DMS153 (cell line): ENCODE measurements around the gene TUBGCP3.

Source experiments
- DNase-seq: peaks from one replicate; lab custom pipeline; 2025; lab: John Stamatoyannopoulos, UW

The TUBGCP3 gene

DNA sequence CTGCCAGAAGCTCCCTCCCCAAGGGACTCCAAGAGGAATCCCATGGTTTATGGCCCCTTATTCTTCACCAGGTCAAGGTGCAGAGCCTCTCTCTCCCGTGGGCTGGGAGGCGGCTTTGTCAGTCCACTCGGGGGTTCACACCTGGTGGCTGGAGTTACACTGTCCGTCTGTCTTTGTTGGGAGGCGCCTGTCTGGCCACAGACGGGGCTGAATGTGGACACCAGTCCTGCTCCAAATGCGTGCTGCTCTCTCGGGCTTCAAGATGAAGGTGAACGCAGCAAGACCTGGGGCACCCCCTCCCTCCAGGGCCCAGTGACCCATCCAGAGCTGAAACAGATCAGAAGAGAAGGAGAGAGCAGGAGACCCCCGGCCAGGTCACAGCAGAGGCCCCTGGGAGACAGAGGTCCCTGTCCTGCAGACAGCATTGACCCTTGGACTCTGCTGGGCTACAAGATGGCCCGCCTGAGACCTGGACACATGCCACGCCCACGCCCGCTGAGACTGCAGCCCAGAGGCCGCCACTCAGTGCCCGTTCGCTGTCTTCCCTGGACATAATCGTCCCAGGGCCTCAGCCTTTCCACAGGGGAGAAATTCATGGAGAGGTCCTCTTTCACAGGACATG lies 29.9 kb upstream of the TUBGCP3 start:
- DNase-seq = no peak

- peak; percentile 46 for DNase-seq
Measured at GRCh38 chr13:112616586-112617362, 28.8 kb upstream of the TUBGCP3 start.

- no peak for DNase-seq
Measured at GRCh38 chr13:112615391-112615790, 27.4 kb upstream of the TUBGCP3 start.

- no peak for DNase-seq
Measured at GRCh38 chr13:112614835-112615234, 26.9 kb upstream of the TUBGCP3 start.

- no peak for DNase-seq
Measured at GRCh38 chr13:112608212-112608611, 20.3 kb upstream of the TUBGCP3 start.

DNA sequence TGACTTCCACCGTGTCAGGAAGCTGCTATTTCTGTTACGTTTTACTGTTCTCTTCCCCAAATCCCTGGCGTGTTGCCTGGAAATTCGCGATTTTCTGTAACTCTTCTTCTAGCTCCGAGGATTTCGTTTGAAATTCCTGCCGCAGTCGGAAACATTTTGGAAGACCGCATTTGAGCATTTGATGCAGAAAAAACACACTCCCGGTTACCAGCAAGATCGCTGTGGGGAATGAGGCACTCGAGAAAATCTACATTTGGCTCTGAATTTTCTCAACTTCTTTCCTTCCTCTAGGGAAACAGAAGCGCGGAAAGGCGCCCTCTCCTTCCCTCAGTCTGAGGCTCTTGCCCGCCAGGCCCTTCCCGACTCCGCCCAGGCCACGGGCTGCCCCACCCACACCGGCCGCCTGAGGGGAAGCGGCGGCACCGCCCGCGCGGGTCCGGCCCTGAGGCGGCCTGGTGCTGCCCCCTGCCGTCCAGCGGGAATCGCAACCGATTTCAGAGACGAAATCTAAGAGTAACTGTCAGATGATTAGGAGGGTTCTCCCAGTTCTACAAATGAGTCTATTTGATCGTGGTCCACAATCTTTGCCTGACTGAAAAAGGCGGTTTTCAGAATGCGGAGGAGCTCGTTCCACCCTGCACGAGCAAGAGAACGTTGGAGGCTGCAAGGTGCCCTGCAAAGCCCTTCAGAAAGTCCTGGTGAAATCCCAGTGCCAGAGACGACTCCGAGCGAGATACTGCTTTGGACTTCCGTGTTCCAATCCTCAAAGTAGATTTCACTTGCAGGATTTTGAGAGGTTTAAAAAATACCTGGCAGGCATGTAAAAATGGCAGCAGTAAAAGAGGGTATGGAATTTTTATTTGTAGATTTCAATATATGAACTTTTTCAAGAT lies 18.4 kb upstream of the TUBGCP3 start:
- DNase-seq = peak; percentile 77

- no peak for DNase-seq
Measured at GRCh38 chr13:112605531-112605990, 17.6 kb upstream of the TUBGCP3 start.

- DNase-seq = no peak
Measured at GRCh38 chr13:112603641-112604225, 15.8 kb upstream of the TUBGCP3 start.

GRCh38 chr13:112602189-112602588 lies 14.2 kb upstream of the TUBGCP3 start:
- no peak for DNase-seq

- DNase-seq = no peak
Measured at GRCh38 chr13:112601371-112601770, 13.4 kb upstream of the TUBGCP3 start.

DNA sequence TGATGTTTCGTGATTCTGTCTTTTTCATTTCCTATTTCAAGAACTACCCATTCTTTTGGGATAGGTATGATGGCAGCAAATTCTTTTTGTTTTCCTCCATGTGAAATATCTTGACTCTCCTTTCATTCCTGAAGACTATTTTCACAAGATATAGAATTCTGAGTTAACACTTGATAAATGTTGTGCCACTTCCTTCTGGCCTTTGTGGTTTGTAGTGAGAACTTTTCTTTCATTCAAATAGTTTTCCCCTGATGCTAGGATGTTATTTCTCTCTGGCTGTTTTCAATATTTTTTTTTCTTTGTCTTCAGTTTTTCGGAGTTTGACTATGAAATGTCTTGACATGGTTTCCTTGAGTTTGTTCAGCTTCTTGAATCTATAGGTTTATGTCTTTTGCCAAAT lies 8.3 kb upstream of the TUBGCP3 start:
- no peak for DNase-seq

DNA sequence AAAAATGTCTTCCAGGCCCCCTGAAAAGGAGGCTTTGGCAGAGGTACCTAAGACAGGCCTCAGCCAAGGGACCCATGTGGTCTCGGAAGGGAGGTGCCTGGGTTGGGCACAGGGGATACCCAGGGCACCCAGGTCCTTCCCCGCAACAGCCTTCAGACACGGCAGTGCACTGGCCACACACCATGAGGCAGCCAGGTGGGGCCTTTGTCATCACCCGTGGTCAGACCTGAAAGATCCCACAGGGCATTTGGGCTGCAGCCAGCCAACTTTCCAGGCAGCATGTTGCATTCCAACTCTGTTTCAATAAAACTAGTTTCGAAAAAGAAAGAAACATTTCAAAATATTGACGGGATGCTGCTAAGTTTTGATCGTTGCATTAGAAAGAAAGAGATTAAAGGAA lies 4.7 kb upstream of the TUBGCP3 start:
- no peak for DNase-seq

DNA sequence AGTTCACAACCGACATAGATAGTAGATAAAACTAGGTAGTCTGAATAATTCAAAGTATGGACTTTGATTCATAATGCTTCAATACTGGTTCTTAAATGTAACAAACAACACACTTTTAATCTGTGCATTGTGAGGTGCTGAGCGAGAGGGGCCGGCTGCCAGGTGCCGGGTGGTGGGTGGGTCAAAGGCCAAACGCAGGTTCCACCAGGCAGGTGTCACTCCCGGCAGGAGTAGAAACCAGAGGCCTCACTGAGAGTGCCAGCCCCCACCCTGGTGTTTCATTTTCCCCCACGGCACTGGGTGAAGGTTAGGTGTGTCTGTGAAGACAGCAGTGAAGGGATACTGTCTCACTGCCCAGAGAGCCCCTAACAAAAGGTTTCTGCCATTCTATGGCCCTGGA lies 4.2 kb upstream of the TUBGCP3 start:
- DNase-seq = no peak

GRCh38 chr13:112588490-112589297 lies 741 bp upstream of the TUBGCP3 start:
- DNase-seq = peak; percentile 32

GRCh38 chr13:112587212-112587763 lies 665 bp downstream of the TUBGCP3 start:
- peak; percentile 40 for DNase-seq

GRCh38 chr13:112586334-112586960 lies 1.5 kb downstream of the TUBGCP3 start:
- DNase-seq = no peak

DNA sequence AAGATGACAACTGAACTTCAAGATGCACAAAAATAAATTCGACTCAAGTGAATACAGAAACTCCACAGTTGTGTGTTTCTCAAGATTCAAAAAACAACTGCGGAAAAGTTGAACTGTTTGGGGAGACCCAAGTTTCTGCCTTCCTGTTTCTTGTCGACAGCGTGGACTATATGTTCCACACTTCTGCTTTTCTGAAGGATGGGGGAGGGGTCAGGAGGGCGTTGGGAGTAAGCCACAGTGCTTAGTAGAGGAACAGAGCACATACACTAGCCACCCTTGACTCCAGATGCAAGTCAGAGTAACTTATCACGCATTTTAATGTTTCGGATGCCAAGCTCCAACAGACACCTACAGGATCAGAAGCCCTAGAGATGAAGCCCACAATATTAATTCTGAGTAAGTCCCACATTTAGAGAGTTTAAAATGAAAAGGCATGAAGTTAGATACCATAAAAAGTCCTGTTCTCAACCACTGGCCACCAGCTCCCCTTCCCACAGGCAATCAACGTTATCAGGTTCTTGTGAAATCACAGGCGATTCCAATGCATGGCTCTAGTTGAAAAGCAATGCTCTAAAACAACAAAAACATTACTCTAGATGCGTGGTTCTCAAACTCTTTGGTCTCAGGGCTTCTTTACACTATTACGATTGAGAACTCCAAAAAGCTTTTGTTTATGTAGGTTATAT lies 4.2 kb downstream of the TUBGCP3 start:
- DNase-seq = no peak

- no peak for DNase-seq
Measured at GRCh38 chr13:112582263-112582662, 5.7 kb downstream of the TUBGCP3 start.

DNA sequence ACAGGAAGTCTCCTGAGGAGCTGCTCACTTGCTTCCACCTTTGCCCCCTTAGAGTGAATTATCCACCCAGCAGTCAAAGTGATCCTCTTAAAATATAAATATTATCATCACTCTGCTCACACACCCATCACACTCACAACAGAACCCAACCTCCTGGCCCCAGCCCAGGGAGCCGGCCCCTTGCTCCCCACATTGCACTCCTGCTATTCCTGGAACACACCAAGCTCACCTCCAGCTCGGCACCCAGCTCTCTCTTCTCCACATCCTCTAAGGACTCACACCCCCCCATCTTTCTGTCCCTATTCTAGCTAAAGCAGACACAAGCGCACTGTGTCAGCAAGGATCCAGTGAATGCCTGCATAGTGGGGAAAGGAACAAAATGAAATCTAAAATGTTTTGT lies 7.0 kb downstream of the TUBGCP3 start:
- DNase-seq = no peak

GRCh38 chr13:112580211-112580610 lies 7.7 kb downstream of the TUBGCP3 start:
- DNase-seq = no peak
